ENCODE measurements around the gene ZNF423.

GRCh38 chr16:49454426-49455180, 401.3 kb downstream of the ZNF423 start:
- TF ChIP-seq, protein P1, sequence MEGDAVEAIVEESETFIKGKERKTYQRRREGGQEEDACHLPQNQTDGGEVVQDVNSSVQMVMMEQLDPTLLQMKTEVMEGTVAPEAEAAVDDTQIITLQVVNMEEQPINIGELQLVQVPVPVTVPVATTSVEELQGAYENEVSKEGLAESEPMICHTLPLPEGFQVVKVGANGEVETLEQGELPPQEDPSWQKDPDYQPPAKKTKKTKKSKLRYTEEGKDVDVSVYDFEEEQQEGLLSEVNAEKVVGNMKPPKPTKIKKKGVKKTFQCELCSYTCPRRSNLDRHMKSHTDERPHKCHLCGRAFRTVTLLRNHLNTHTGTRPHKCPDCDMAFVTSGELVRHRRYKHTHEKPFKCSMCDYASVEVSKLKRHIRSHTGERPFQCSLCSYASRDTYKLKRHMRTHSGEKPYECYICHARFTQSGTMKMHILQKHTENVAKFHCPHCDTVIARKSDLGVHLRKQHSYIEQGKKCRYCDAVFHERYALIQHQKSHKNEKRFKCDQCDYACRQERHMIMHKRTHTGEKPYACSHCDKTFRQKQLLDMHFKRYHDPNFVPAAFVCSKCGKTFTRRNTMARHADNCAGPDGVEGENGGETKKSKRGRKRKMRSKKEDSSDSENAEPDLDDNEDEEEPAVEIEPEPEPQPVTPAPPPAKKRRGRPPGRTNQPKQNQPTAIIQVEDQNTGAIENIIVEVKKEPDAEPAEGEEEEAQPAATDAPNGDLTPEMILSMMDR (IDR thresholded peaks at IDR 0.05; ENCODE audit: insufficient read depth, low read depth, low read length): no peak
- no peak for TF ChIP-seq EZH2 (IDR thresholded peaks at IDR 0.05; ENCODE audit: insufficient read depth, low read length)

Measured in astrocyte (in vitro differentiated cells and primary cell).